NB4 (cell line): ENCODE data around the gene STK16.
A peak's percentile ranks its signal among the peaks of the same experiment; 100 is the strongest.
"Not testable (repeated sequence)": the region's sequence is repeated elsewhere in the genome, so short reads cannot be mapped to it uniquely, and the experiment has no call there.

Experiments used
- DNase-seq: peaks from one replicate; pipeline ENCODE4 v3.0.0; 2010; ENCODE audit warnings: low read depth
- H3K4me3 ChIP-seq: one replicate; pipeline ENCODE4 v1.5.1; 2011; ENCODE audit warnings: mild to moderate bottlenecking, low read depth, low read length, moderate library complexity
- CTCF ChIP-seq: IDR thresholded peaks from one replicate; pipeline ENCODE4 v1.5.1; 2012; ENCODE audit warnings: low read depth, low read length
- MAX ChIP-seq: IDR thresholded peaks from 2 replicates; pipeline ENCODE4 v1.6.1; 2011; ENCODE audit warnings: low read depth, low read length
- MYC ChIP-seq: IDR thresholded peaks from 2 replicates; pipeline ENCODE4 v1.6.1; 2011; ENCODE audit warnings: low read depth, low read length
- POLR2A ChIP-seq: IDR thresholded peaks from 2 replicates; pipeline ENCODE4 v1.6.1; 2011; ENCODE audit warnings: mild to moderate bottlenecking; ENCODE audit not compliant: insufficient read length; ENCODE audit errors: extremely low read depth

The STK16 gene

GRCh38 chr2:219252570-219252899 lies 7.3 kb downstream of the STK16 start:
- DNase-seq = no peak
- TF ChIP-seq POLR2A (no peak), MAX (no peak), CTCF (no peak), MYC (no peak)
- H3K4me3 ChIP-seq = peak overlapping the region; percentile 66

- H3K4me3 ChIP-seq = peak within 1 kb of the TSS; percentile 66
- DNase-seq = peak; percentile 89
- peak; percentile 67 for TF ChIP-seq MYC
- TF ChIP-seq CTCF = no peak
- no peak for TF ChIP-seq POLR2A
- peak; percentile 93 for TF ChIP-seq MAX
These were observed 7.8 kb downstream of the STK16 start, which contains the start of gene TUBA4B for GRCh38 chr2:219252900-219253752. TSS of gene TUBA4B (plus strand) at chr2:219253243. CDS start at chr2:219253408, 165 bp downstream.

GRCh38 chr2:219253753-219254589 lies 8.7 kb downstream of the STK16 start, which contains the start of gene TUBA4A:
TSS of gene TUBA4A (minus strand) at chr2:219253918. CDS start at chr2:219253858, 60 bp downstream.
- peak within 1 kb of the TSS; percentile 66 for H3K4me3 ChIP-seq
- TF ChIP-seq MYC (no peak), CTCF (no peak), POLR2A (peak; percentile 96), MAX (peak; percentile 36; the same call in 1 of the 2 replicates)
- DNase-seq = peak; percentile 89

GRCh38 chr2:219254590-219255201 lies 9.4 kb downstream of the STK16 start:
- peak; percentile 79 for DNase-seq
- peak overlapping the region; percentile 41 for H3K4me3 ChIP-seq
- no peak for TF ChIP-seq MAX
- no peak for TF ChIP-seq MYC
- TF ChIP-seq CTCF = no peak

- H3K4me3 ChIP-seq, DNase-seq: not testable (repeated sequence)
These were observed 13.7 kb downstream of the STK16 start for GRCh38 chr2:219258942-219259341.
